HG03103 (cell line): ENCODE measurements around the gene CPNE7.
"Not testable (repeated sequence)": the region's sequence is repeated elsewhere in the genome, so short reads cannot be mapped to it uniquely, and the experiment has no call there.

ENCODE experiments used
- ATAC-seq: cut with Tn5 transposase; IDR thresholded peaks from one replicate; pipeline ENCODE4 v1.9.1; 2021; ENCODE audit warnings: low read depth; ENCODE audit not compliant: unreplicated experiment

Gene CPNE7

GRCh38 chr16:89581045-89581695 is 5.6 kb downstream of the CPNE7 start:
- ATAC-seq = no peak

DNA sequence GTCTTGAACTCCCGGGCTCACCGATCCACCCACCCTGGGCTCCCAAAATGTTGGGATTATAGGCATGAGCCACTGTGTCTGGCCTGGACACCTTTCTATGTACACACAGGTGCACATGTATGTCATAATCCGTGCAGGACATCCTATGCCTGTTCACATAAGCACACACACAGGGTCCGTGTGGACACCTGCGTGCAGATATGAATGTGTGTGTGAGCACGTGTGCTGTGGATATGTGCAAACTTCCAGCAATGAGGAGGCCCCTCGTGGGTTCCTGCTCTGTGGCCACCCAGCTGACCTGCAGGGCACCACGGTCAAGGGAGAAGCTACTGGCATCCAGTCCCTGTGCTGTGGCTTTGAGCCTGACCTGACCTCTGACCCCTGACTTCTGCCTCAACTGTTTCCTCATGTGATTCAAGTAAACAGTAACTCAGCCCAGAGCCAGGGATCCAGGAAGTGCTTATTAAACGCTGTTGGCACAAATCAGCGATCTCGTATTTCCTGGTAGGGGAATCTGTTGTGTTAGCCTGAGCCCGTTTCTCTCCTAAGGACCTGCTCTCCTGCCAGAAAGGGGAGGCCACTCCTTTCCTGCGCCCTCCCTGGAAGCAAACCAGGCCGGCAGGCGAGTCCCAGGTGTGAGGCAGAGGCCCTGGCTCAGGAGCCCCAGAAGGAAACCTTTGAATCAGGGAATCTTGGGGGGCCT is 6.5 kb downstream of the CPNE7 start:
- no peak for ATAC-seq

DNA sequence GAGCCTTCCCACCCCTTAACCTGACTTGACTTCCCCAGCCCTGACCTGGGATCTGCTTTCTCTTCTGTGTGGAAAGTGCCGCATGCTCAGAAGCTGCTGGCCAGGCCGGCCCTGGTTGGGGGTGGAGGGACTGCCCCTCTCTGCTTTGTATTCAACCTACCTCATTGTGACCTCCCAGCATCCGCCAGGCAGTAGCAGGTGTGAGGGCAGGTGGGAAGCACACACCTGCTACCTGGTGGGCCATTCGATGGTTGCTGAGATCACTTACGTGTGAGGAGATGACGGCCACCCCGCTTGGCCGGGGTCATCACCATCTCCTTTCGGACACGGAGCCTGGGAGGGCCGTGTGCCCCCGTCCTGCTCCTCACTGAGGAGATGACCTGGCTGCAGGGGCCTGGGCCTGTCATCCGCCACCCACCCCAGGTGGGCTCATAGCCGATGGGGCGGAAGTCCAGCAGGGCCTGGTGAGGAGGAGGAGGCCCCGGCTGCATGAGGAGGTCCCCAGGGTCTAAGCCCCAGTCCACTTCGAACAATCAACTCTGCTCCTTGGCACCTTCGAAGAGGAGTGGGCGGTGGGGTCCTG is 7.1 kb downstream of the CPNE7 start:
- no peak for ATAC-seq

- no peak for ATAC-seq
Observed at GRCh38 chr16:89583197-89583894, 7.8 kb downstream of the CPNE7 start.

GRCh38 chr16:89583895-89584644 is 8.5 kb downstream of the CPNE7 start:
- ATAC-seq = no peak

DNA sequence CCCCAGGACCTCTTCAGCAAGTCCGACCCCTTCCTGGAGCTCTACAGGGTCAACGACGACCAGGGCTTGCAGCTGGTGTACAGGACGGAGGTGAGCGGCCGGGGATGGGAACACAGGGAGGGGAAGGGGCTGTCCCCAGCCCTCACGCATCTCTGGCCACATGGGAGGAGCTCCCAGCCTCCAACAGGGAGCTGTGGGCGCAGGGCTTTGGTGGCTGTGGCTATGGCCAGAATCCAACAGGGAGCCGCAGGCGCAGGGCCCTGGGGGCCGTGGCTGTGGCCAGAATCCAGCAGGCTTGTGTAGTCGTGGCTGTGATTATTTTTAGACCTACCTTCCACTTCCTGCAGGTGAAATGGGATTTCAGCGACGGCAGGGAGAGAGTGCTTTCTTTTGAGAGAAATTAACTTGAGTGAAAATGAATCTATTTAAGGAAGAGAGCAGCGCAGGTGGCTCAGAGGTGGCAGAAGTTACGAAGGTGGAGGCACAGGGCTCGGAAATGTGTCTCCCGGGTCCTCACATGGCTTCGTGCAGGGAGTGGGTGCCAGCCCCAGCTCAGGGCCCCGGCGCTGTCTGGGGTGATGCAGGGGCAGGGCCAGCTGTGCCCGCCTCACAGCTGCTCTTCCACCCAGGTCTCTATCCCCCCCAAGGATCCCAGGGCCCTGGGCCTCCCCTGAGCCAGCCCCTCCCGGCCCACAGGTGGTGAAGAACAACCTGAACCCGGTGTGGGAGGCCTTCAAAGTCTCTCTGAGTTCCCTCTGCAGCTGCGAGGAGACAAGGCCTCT is 9.4 kb downstream of the CPNE7 start:
- no peak for ATAC-seq

GRCh38 chr16:89586218-89586617 is 10.7 kb downstream of the CPNE7 start:
- ATAC-seq = no peak

- ATAC-seq = no peak
Observed at GRCh38 chr16:89586853-89587252, 11.3 kb downstream of the CPNE7 start.

- ATAC-seq = not testable (repeated sequence)
Observed at GRCh38 chr16:89587676-89588075, 12.1 kb downstream of the CPNE7 start.

DNA sequence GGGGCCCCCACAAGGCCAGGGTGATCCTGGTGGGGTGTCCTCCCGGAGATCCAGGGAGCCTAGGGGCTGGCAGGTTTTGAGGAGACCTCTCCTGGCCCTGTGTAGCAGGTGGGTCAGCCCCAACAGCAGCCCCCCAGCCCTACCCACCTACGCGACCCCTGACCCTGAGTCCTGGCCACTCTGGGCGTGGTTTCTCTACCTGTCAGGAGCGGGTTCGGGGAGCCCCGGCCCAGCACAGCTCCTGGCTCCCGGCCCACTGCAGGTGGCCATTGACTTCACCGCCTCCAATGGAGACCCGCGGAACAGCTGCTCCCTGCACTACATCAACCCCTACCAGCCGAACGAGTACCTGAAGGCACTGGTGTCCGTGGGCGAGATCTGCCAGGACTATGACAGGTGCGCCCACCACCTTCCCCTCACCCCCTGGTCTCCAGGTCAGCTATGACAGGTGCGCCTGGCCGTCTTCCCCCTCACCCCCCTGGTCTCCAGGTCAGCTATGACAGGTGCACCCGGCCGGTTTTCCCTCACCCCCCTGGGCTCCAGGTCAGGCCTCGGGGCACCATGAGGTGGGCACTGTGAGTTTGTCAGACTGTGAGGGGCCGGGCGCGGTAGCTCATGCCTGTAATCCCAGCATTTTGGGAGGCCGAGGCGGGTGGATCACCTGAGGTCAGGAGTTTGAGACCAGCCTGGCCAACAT is 13.0 kb downstream of the CPNE7 start:
- ATAC-seq = no peak

- ATAC-seq = no peak
Observed at GRCh38 chr16:89589241-89589926, 13.8 kb downstream of the CPNE7 start.

GRCh38 chr16:89593841-89594240 is 18.3 kb downstream of the CPNE7 start:
- no peak for ATAC-seq

DNA sequence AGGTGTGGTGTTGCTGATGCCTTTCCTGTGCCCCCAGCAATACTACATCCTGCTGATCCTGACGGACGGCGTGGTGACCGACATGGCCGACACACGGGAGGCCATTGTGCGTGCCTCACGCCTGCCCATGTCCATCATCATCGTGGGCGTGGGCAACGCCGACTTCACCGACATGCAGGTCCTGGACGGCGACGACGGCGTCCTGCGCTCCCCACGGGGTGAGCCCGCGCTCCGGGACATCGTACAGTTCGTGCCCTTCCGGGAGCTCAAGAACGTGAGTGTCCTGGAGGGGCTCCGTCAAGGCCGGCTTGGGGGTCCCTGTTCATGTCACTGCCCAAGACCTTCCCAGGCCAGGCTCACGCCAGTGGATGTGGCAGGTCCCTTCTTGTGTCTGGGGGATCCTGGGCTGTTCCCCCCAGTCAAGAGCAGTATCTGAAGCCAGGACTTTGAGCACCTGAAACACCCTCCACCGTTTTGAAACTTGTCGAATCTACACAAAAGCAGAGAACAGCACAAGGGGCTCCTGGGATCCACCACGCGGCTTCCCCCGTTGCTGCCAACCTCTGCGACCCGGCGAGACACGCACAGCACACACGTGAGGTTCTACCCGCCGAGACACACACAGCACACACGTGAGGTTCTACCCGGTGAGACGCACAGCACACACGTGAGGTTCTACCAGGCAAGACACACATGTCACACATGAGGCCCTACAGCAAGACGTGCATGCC is 19.9 kb downstream of the CPNE7 start:
- ATAC-seq = no peak

GRCh38 chr16:89596061-89596689 is 20.6 kb downstream of the CPNE7 start:
- no peak for ATAC-seq

DNA sequence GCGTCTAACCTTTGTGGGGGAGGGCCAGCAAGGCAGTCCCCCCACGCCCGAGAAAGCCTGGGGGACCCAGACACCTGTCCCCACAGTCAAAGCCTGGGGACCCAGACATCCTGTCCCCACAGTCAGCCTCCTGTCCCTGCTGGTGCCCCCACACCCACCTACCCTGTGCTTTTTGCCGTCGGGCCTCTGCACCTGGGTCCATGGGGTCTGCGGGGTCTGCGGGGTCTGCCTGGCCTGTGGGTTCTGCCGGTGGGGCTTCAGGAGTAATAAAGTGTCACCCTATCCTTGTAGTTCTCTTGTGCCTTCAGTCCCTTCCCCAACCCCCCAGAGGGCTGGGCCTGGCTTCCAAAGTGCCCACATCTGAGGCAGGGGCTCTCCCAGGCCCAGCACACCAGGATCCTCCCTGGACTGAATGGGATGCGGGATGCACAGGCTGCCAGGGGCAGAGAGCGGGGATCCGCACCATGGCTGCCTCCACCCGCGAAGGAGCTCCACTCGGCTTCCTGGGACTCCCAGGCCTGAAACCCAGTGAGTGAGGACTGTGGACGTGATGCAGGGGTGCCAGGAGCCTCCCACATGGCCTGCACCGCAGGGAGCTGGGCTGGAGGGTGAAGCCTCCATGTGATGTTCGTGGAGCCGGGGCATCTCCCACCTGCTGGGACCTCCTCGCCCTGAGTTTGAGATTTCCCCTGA is 21.5 kb downstream of the CPNE7 start:
- no peak for ATAC-seq

- no peak for ATAC-seq
Observed at GRCh38 chr16:89598199-89598598, 22.6 kb downstream of the CPNE7 start.

GRCh38 chr16:89599451-89599858 is 23.9 kb downstream of the CPNE7 start:
- no peak for ATAC-seq
